GM12878 (cell line): ENCODE measurements around the gene H2AZ1. TPM values are rescaled to one million over a fixed set of nuclear protein-coding genes. Genes with fewer than 3 reads are reported as not detected.

Experiments used
- ATAC-seq: fragments of 200-7000 bp; cut with Tn5 transposase; 3 replicates; pipeline ENCODE4 v1.9.1; 2020; ENCODE audit warnings: mild to moderate bottlenecking, moderate library complexity
- BruUV-seq: library from RNA; stranded (reverse); fragments of 400-500 nt; replicated peaks from 2 replicates; lab custom pipeline; 2021; lab: Mats Ljungman, UMichigan
- CTCF ChIA-PET: fragments of 300-600 bp; sonication (Branson Sonifier 250); formaldehyde crosslinking; extraction: SDS; loops from one replicate; lab custom pipeline; 2021; ENCODE audit warnings: inconsistent platforms; lab: Yijun Ruan, JAX
- POLR2A ChIA-PET: fragments of 350-600 bp; formaldehyde crosslinking; extraction: SDS; loops from one replicate; lab custom pipeline; 2021; ENCODE audit warnings: inconsistent platforms; lab: Charles Lee
- RAD21 ChIA-PET: fragments of 300-600 bp; sonication (Branson Sonifier 250); formaldehyde crosslinking; loops from one replicate; lab custom pipeline; 2023; ENCODE audit warnings: antibody characterized with exemption; ENCODE audit not compliant: unreplicated experiment; lab: Charles Lee
- SMC1A ChIA-PET: fragments of 300-600 bp; sonication (Branson Sonifier 250); formaldehyde crosslinking; loops from one replicate; lab custom pipeline; 2023; ENCODE audit not compliant: unreplicated experiment, uncharacterized antibody; lab: Charles Lee
- DNase-seq: peaks from one replicate; pipeline ENCODE4 v3.0.0-alpha.2; 2011; ENCODE audit warnings: low read depth, low spot score
- FAIRE-seq: peaks from 3 replicates; lab custom pipeline; 2011; peaks lifted over from hg19 to GRCh38; lab: Jason Lieb, UNC
- H2AFZ ChIP-seq: 2 replicates; pipeline ENCODE4 v1.6.0; 2011; ENCODE audit warnings: low read depth, low read length, control low read depth; ENCODE audit not compliant: control insufficient read depth
- H3K27ac ChIP-seq: 2 replicates; pipeline ENCODE4 v1.5.1; 2011; ENCODE audit warnings: control low read depth; ENCODE audit not compliant: control insufficient read depth, insufficient read depth
- H3K27me3 ChIP-seq, 2 experiments: replicated peaks in 1 of 2; 2 replicates each; pipeline versions ENCODE4 v1.6.0 to v1.6.1; 2011; ENCODE audit warnings: low read length in 1 of 2; ENCODE audit not compliant: control insufficient read depth in 2 of 2, insufficient read depth in 2 of 2
- H3K36me3 ChIP-seq, 2 experiments: 2 replicates each; pipeline ENCODE4 v1.5.1; 2011; ENCODE audit warnings: low read length in 1 of 2; ENCODE audit not compliant: control insufficient read depth in 2 of 2, insufficient read depth in 2 of 2
- H3K4me1 ChIP-seq: 2 replicates; pipeline ENCODE4 v1.6.1; 2011; ENCODE audit warnings: mild to moderate bottlenecking, low read length, moderate library complexity, mixed read lengths; ENCODE audit not compliant: control insufficient read depth, insufficient read depth
- H3K4me2 ChIP-seq: 2 replicates; pipeline ENCODE4 v1.6.0; 2011; ENCODE audit warnings: control low read depth; ENCODE audit not compliant: control insufficient read depth, insufficient read depth
- H3K4me3 ChIP-seq: fragments of 200-600 bp; sonication (generic); 2 replicates; pipeline ENCODE4 v1.5.1; 2016
- H3K79me2 ChIP-seq: 2 replicates; pipeline ENCODE4 v1.6.0; 2011; ENCODE audit warnings: low read length; ENCODE audit not compliant: control insufficient read depth, insufficient read depth
- H3K9ac ChIP-seq: 2 replicates; pipeline ENCODE4 v1.8.0; 2011; ENCODE audit warnings: low read length, control low read depth, mixed read lengths; ENCODE audit not compliant: control insufficient read depth, insufficient read depth
- H3K9me3 ChIP-seq: replicated peaks from 3 replicates; pipeline ENCODE4 v1.5.1; 2011; ENCODE audit warnings: mild to moderate bottlenecking, low read length; ENCODE audit not compliant: control insufficient read depth, insufficient read depth
- H4K20me1 ChIP-seq: 2 replicates; pipeline ENCODE4 v1.6.0; 2011; ENCODE audit not compliant: control insufficient read depth, insufficient read depth
- HCFC1 ChIP-seq: fragments of 150-350 bp; IDR thresholded peaks from 2 replicates; pipeline ENCODE4 v1.6.1; 2014; ENCODE audit warnings: low read length
- KAT2A ChIP-seq: conservative IDR thresholded peaks from 2 replicates; pipeline ENCODE4 v1.6.1; 2011; ENCODE audit warnings: low read depth, low read length; ENCODE audit not compliant: control insufficient read depth
- MYB ChIP-seq: fragments of 150-350 bp; IDR thresholded peaks from 2 replicates; pipeline ENCODE4 v1.6.1; 2014; ENCODE audit warnings: mild to moderate bottlenecking, low read depth, low read length, borderline replicate concordance
- in situ Hi-C: fragments of 300-500 bp; cut with MboI; formaldehyde crosslinking; loops from 9 replicates; pipeline ENCODE4 v1.14.3; 2018; ENCODE audit warnings: mixed read lengths
- intact Hi-C: fragments of 100-400 bp; cut with micrococcal nuclease; formaldehyde crosslinking; loops from one replicate; pipeline ENCODE4 v1.14.2; 2022; ENCODE audit not compliant: unreplicated experiment
- polyA plus RNA-seq, 11 experiments: library from polyadenylated mRNA; depleted of rRNA in 4 of 11; unstranded in 6 of 11; stranded (reverse) in 5 of 11; fragments of >200 nt; fragmentation: Nextera tagmentation in 4 of 11; fragmentation: Illumina TruSeq in 1 of 11; extraction: Ambion mirVana in 4 of 11; extraction: Trizol in 1 of 11; gene quantifications; 1 replicate in 1 of 11; 2 replicates in 10 of 11; pipeline versions ENCODE4 v1.2.1 to v1.2.3, GENCODE V29; 2011 to 2016; ENCODE audit warnings: inconsistent platforms in 2 of 11, missing spikeins in 2 of 11, low read depth in 1 of 11
- total RNA-seq, 4 experiments: library from RNA; depleted of rRNA in 3 of 4; stranded (reverse); fragments of >200 nt in 3 of 4; fragmentation: Illumina TruSeq in 1 of 4; extraction: Trizol in 1 of 4; gene quantifications; 2 replicates each; pipeline versions ENCODE4 v1.2.1 to v1.2.3, GENCODE V29; 2013 to 2021
- TF ChIP-seq, protein P1 (sequence below), 3 experiments: IDR thresholded peaks in 2 of 3; conservative IDR thresholded peaks in 1 of 3; 2 replicates each; pipeline ENCODE4 v1.5.1; 2011; ENCODE audit warnings: low read depth in 3 of 3, low read length in 3 of 3, mild to moderate bottlenecking in 3 of 3, control low read depth in 2 of 3, moderate library complexity in 2 of 3, inconsistent platforms in 1 of 3, mixed read lengths in 1 of 3; ENCODE audit not compliant: control insufficient read depth in 2 of 3, insufficient read depth in 1 of 3; ENCODE audit errors: extremely low read depth in 1 of 3
- TF ChIP-seq, protein P2 (sequence below): IDR thresholded peaks from 2 replicates; pipeline ENCODE4 v1.6.1; 2011; ENCODE audit warnings: borderline replicate concordance, low read depth, mild to moderate bottlenecking, moderate library complexity, mixed read lengths, low read length; ENCODE audit not compliant: insufficient read depth; ENCODE audit errors: extremely low read length
- TF ChIP-seq, protein P3 (sequence below): fragments of 450-650 bp; IDR thresholded peaks from 2 replicates; pipeline ENCODE4 v1.6.1; 2018; ENCODE audit warnings: mild to moderate bottlenecking, low read depth, moderate library complexity; ENCODE audit not compliant: partially characterized antibody
- TF ChIP-seq, protein P4 (sequence below): fragments of 450-650 bp; IDR thresholded peaks from 2 replicates; pipeline ENCODE4 v1.6.1; 2016; ENCODE audit warnings: mild to moderate bottlenecking, moderate library complexity, borderline replicate concordance

H2AZ1 gene
- total and polyA plus RNA-seq, 10 of the 15 experiments (the other 5 are each of a cell fraction or from before 2014, with no cell fraction given) = 652 to 4,800 (median 898) TPM

DNA sequence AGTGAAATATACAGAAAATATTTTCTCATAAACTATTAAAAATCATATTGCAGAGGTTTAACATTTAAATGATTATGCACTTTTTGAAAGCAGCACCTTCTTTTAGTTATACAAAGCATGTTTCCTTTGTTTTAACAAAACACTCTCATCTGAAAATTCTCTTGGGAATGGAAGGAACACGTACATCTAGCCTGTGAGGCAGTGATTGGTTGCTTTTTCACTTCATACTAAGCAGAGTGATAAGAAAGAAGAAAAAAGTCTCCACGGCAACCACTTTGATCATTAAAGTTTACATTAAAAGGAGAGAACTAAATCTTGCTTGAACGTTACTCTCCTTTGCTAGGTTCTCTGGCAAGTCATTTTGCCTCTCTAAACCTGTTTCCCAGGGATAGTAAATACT, 41.7 kb upstream of the H2AZ1 start (continued):
- TF ChIP-seq, protein P1, sequence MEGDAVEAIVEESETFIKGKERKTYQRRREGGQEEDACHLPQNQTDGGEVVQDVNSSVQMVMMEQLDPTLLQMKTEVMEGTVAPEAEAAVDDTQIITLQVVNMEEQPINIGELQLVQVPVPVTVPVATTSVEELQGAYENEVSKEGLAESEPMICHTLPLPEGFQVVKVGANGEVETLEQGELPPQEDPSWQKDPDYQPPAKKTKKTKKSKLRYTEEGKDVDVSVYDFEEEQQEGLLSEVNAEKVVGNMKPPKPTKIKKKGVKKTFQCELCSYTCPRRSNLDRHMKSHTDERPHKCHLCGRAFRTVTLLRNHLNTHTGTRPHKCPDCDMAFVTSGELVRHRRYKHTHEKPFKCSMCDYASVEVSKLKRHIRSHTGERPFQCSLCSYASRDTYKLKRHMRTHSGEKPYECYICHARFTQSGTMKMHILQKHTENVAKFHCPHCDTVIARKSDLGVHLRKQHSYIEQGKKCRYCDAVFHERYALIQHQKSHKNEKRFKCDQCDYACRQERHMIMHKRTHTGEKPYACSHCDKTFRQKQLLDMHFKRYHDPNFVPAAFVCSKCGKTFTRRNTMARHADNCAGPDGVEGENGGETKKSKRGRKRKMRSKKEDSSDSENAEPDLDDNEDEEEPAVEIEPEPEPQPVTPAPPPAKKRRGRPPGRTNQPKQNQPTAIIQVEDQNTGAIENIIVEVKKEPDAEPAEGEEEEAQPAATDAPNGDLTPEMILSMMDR (IDR thresholded peaks at IDR 0.05 in 2 of 3, conservative IDR thresholded peaks at IDR 0.05 in 1 of 3; ENCODE audit: control insufficient read depth in 2 of 3, extremely low read depth in 1 of 3, insufficient read depth in 1 of 3, low read depth in 3 of 3, low read length in 3 of 3) = no peak
- no peak for TF ChIP-seq HCFC1
- TF ChIP-seq, protein P2, sequence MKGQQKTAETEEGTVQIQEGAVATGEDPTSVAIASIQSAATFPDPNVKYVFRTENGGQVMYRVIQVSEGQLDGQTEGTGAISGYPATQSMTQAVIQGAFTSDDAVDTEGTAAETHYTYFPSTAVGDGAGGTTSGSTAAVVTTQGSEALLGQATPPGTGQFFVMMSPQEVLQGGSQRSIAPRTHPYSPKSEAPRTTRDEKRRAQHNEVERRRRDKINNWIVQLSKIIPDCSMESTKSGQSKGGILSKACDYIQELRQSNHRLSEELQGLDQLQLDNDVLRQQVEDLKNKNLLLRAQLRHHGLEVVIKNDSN = no peak
- TF ChIP-seq, protein P3, sequence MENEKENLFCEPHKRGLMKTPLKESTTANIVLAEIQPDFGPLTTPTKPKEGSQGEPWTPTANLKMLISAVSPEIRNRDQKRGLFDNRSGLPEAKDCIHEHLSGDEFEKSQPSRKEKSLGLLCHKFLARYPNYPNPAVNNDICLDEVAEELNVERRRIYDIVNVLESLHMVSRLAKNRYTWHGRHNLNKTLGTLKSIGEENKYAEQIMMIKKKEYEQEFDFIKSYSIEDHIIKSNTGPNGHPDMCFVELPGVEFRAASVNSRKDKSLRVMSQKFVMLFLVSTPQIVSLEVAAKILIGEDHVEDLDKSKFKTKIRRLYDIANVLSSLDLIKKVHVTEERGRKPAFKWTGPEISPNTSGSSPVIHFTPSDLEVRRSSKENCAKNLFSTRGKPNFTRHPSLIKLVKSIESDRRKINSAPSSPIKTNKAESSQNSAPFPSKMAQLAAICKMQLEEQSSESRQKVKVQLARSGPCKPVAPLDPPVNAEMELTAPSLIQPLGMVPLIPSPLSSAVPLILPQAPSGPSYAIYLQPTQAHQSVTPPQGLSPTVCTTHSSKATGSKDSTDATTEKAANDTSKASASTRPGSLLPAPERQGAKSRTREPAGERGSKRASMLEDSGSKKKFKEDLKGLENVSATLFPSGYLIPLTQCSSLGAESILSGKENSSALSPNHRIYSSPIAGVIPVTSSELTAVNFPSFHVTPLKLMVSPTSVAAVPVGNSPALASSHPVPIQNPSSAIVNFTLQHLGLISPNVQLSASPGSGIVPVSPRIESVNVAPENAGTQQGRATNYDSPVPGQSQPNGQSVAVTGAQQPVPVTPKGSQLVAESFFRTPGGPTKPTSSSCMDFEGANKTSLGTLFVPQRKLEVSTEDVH = no peak
- TF ChIP-seq MYB = no peak

DNA sequence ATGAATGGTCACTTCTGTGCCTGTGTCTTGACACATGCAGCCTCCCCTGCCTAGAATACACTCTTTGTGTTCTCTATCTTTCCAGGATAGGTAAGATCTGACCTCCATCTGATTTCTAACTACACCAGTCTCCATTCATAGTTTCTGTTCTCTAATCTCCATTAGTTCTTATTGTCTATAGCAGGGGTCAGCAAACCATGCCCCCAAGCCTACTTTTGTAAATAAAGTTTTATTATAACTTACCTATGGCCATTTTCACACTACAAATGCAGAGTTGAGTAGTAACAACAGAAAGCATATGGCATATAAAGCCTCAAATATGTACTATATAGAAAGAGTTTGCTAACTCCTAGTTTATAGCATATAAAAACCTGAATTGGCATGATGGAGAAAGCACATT, 37.6 kb upstream of the H2AZ1 start:
- Histone ChIP-seq H3K4me3 (no peak overlapping the region), H3K4me1 (peaks cover 7% of the 10 kb centered on the region; the same call in 1 of the 2 replicates), H2AFZ (no peak overlapping the region), H3K27ac (no peak overlapping the region), H3K36me3 (no peaks in the 10 kb centered on the region), H4K20me1 (no peaks in the 10 kb centered on the region), H3K9ac (no peak overlapping the region), H3K4me2 (no peak overlapping the region), H3K9me3 (no peaks in the 10 kb centered on the region), H3K27me3 (no peaks in the 10 kb centered on the region), H3K79me2 (no peaks in the 10 kb centered on the region)
- BruUV-seq = no TSS peak
- POLR2A ChIA-PET = interaction anchor here (0.6 kb wide), 1 partner anchor 558 kb away, joined by 3 read pairs; no protein-coding TSS in a partner anchor
- FAIRE-seq (no peak), ATAC-seq (peak; percentile 8; the same call in 2 of the 3 replicates), DNase-seq (no peak)
- RAD21 ChIA-PET = interaction anchor here (1.3 to 1.6 kb wide), 2 partner anchors 10 to 11 kb away, joined by 3 to 7 read pairs; no protein-coding TSS in a partner anchor
- no peak for TF ChIP-seq KAT2A
- TF ChIP-seq, protein P4, sequence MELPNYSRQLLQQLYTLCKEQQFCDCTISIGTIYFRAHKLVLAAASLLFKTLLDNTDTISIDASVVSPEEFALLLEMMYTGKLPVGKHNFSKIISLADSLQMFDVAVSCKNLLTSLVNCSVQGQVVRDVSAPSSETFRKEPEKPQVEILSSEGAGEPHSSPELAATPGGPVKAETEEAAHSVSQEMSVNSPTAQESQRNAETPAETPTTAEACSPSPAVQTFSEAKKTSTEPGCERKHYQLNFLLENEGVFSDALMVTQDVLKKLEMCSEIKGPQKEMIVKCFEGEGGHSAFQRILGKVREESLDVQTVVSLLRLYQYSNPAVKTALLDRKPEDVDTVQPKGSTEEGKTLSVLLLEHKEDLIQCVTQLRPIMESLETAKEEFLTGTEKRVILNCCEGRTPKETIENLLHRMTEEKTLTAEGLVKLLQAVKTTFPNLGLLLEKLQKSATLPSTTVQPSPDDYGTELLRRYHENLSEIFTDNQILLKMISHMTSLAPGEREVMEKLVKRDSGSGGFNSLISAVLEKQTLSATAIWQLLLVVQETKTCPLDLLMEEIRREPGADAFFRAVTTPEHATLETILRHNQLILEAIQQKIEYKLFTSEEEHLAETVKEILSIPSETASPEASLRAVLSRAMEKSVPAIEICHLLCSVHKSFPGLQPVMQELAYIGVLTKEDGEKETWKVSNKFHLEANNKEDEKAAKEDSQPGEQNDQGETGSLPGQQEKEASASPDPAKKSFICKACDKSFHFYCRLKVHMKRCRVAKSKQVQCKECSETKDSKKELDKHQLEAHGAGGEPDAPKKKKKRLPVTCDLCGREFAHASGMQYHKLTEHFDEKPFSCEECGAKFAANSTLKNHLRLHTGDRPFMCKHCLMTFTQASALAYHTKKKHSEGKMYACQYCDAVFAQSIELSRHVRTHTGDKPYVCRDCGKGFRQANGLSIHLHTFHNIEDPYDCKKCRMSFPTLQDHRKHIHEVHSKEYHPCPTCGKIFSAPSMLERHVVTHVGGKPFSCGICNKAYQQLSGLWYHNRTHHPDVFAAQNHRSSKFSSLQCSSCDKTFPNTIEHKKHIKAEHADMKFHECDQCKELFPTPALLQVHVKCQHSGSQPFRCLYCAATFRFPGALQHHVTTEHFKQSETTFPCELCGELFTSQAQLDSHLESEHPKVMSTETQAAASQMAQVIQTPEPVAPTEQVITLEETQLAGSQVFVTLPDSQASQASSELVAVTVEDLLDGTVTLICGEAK = peak; percentile 69; the same call in 1 of the 2 replicates
- in situ Hi-C loops = no loop called here
- CTCF ChIA-PET = interaction anchor here (1.5 to 3.3 kb wide), 2 partner anchors 10 to 106 kb away, joined by 4 to 11 read pairs; no protein-coding TSS in a partner anchor
- SMC1A ChIA-PET = interaction anchor here (1.3 to 2.6 kb wide), 2 partner anchors 10 to 73 kb away, joined by 3 to 14 read pairs; no protein-coding TSS in a partner anchor
- intact Hi-C loops = no loop called here
